K562 (cell line): ENCODE measurements around the gene LIPE. TPM values are rescaled to one million over a fixed set of nuclear protein-coding genes. Genes with fewer than 3 reads are reported as not detected.

Experiments used
- BDP1 ChIP-seq: IDR thresholded peaks from 3 replicates; pipeline ENCODE4 v1.6.1; 2011; ENCODE audit not compliant: insufficient read length, insufficient read depth
- EGR1 ChIP-seq: fragments of 450-650 bp; conservative IDR thresholded peaks from 2 replicates; pipeline ENCODE4 v1.6.1; 2017; ENCODE audit warnings: mild to moderate bottlenecking
- ESRRB ChIP-seq: fragments of 250-450 bp; sonication (Bioruptor Pico); IDR thresholded peaks from 2 replicates; pipeline ENCODE4 v1.5.0; 2020; ENCODE audit warnings: mild to moderate bottlenecking, moderate library complexity, borderline replicate concordance
- KAT8 ChIP-seq: fragments of 450-650 bp; IDR thresholded peaks from 2 replicates; pipeline ENCODE4 v1.6.1; 2016; ENCODE audit warnings: low read depth, mild to moderate bottlenecking
- NFIC ChIP-seq: fragments of 450-650 bp; IDR thresholded peaks from 2 replicates; pipeline ENCODE4 v1.6.1; 2017; ENCODE audit warnings: mild to moderate bottlenecking, inconsistent platforms
- NFRKB ChIP-seq: fragments of 450-650 bp; IDR thresholded peaks from 2 replicates; pipeline ENCODE4 v1.6.1; 2016; ENCODE audit warnings: low read depth
- POLR2A ChIP-seq: fragments of 450-650 bp; conservative IDR thresholded peaks from 2 replicates; pipeline ENCODE4 v1.6.1; 2016
- POLR2AphosphoS2 ChIP-seq: IDR thresholded peaks from 2 replicates; pipeline ENCODE4 v1.6.1; 2012; ENCODE audit warnings: low read length, improper control_type of control experiment
- POLR3G ChIP-seq: IDR thresholded peaks from 2 replicates; pipeline ENCODE4 v1.6.1; 2011; ENCODE audit not compliant: insufficient read length, insufficient replicate concordance; ENCODE audit errors: extremely low read depth
- ZKSCAN1 ChIP-seq: fragments of 150-350 bp; IDR thresholded peaks from 2 replicates; pipeline ENCODE4 v1.6.1; 2016; ENCODE audit warnings: low read depth, low read length
- ZNF174 ChIP-seq: fragments of 250-450 bp; sonication (Bioruptor Pico); IDR thresholded peaks from 2 replicates; pipeline ENCODE4 v1.4.0; 2020; ENCODE audit warnings: mild to moderate bottlenecking
- ZNF316 ChIP-seq: fragments of 450-650 bp; IDR thresholded peaks from 2 replicates; pipeline ENCODE4 v1.6.1; 2016
- ZNF384 ChIP-seq: IDR thresholded peaks from 2 replicates; pipeline ENCODE4 v1.6.1; 2012; ENCODE audit warnings: low read depth, low read length, improper control_type of control experiment
- ZNF507 ChIP-seq: conservative IDR thresholded peaks from 2 replicates; pipeline ENCODE4 v1.6.1; 2017; ENCODE audit warnings: missing genetic modification characterization, missing compliant biosample characterization
- ZNF561 ChIP-seq: fragments of 450-650 bp; formaldehyde crosslinking; conservative IDR thresholded peaks from 2 replicates; pipeline ENCODE4 v1.4.0; 2020; ENCODE audit warnings: mild to moderate bottlenecking, moderate library complexity
- ZNF589 ChIP-seq: fragments of 200-800 bp; sonication (Bioruptor generic); IDR thresholded peaks from 2 replicates; pipeline ENCODE4 v1.6.1; 2016; ENCODE audit warnings: low read depth, missing genetic modification characterization, missing compliant biosample characterization
- ZNF785 ChIP-seq: fragments of 250-450 bp; sonication (Bioruptor Pico); IDR thresholded peaks from 2 replicates; pipeline ENCODE4 v1.4.0; 2020; ENCODE audit warnings: mild to moderate bottlenecking
- polyA plus RNA-seq, 8 experiments: library from polyadenylated mRNA; depleted of rRNA in 4 of 8; stranded (reverse) in 5 of 8; unstranded in 3 of 8; fragments of >200 nt; fragmentation: Nextera tagmentation in 2 of 8; fragmentation: Illumina TruSeq in 1 of 8; extraction: Ambion mirVana in 2 of 8; extraction: Trizol in 1 of 8; gene quantifications; 2 replicates each; pipeline versions ENCODE4 v1.2.1 to v1.2.3, GENCODE V29; 2011 to 2014; ENCODE audit warnings: inconsistent platforms in 1 of 8, missing spikeins in 1 of 8
- total RNA-seq, 7 experiments: library from RNA; depleted of rRNA in 6 of 7; stranded (reverse); fragments of >200 nt in 6 of 7; fragmentation: Illumina TruSeq in 2 of 7; extraction: Trizol in 2 of 7; gene quantifications; 2 replicates each; pipeline versions ENCODE4 v1.2.1 to v1.2.3, GENCODE V29; 2011 to 2021; ENCODE audit warnings: low replicate concordance in 1 of 7
- TF ChIP-seq, protein P1 (sequence below): fragments of 200-400 bp; formaldehyde crosslinking; IDR thresholded peaks from 2 replicates; pipeline ENCODE4 v1.6.1; 2017; ENCODE audit warnings: mild to moderate bottlenecking, low read depth, low read length, moderate library complexity
- TF ChIP-seq, protein P2 (sequence below): fragments of 250-450 bp; sonication (Bioruptor Pico); IDR thresholded peaks from 2 replicates; pipeline ENCODE4 v1.5.0; 2021; ENCODE audit warnings: mild to moderate bottlenecking, moderate library complexity
- TF ChIP-seq, protein P3 (sequence below), 2 experiments: fragments of 450-650 bp in 1 of 2; IDR thresholded peaks; 2 replicates each; pipeline ENCODE4 v1.6.1; 2011 to 2017; ENCODE audit warnings: low read depth in 2 of 2, antibody characterized with exemption in 1 of 2, borderline replicate concordance in 1 of 2, low read length in 1 of 2, mild to moderate bottlenecking in 1 of 2, mixed read lengths in 1 of 2; ENCODE audit not compliant: control insufficient read depth in 1 of 2

Gene LIPE
- total and polyA plus RNA-seq, 9 of the 15 experiments (the other 6 are each of a cell fraction or from before 2014, with no cell fraction given) = 0.22 TPM; not detected in 8

DNA sequence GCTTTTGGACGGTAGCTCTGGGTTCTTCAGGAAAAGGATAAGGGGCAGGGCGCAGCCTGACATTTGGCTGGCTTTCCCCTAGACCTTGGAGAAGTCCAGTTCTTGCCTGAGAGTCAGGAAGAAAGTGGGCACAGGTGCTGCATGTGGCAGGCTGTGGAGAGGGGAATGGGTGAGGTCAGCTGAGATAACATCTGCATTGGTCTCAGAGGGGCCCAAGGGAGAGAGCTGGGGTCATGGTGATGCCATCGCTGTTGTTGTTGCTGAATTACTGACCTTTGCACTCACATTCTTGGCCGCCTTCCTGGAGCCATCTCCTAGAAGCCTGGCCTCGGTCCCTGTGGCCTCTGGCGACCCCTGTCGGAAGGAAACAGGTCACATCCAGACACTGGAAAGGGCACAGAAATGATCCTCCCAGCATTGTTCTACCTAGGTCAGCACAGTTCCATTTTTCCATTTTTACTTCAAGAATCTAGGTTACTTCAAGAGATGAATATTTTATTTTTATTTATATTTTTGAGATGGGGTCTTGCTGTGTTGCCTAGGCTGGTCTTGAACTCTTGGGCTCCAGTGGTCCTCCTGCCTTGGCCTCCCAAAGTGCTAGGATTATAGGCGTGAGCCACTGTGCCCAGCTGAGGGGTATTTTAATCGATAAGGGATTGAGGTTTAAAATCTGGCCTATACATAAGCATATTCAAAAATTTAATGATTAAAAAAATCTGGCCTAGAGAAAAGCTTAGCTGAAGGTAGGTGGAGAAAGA lies 6.5 kb upstream of the LIPE start (continued):
- TF ChIP-seq, protein P1, sequence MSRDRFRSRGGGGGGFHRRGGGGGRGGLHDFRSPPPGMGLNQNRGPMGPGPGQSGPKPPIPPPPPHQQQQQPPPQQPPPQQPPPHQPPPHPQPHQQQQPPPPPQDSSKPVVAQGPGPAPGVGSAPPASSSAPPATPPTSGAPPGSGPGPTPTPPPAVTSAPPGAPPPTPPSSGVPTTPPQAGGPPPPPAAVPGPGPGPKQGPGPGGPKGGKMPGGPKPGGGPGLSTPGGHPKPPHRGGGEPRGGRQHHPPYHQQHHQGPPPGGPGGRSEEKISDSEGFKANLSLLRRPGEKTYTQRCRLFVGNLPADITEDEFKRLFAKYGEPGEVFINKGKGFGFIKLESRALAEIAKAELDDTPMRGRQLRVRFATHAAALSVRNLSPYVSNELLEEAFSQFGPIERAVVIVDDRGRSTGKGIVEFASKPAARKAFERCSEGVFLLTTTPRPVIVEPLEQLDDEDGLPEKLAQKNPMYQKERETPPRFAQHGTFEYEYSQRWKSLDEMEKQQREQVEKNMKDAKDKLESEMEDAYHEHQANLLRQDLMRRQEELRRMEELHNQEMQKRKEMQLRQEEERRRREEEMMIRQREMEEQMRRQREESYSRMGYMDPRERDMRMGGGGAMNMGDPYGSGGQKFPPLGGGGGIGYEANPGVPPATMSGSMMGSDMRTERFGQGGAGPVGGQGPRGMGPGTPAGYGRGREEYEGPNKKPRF = no peak
- TF ChIP-seq ESRRB (CRISPR knock-in tag) = no peak
- no peak for TF ChIP-seq POLR3G
- TF ChIP-seq NFIC = peak; percentile 73
- peak; percentile 85 for TF ChIP-seq ZNF589 (CRISPR knock-in tag)
- no peak for TF ChIP-seq POLR2AphosphoS2
- TF ChIP-seq, protein P2, sequence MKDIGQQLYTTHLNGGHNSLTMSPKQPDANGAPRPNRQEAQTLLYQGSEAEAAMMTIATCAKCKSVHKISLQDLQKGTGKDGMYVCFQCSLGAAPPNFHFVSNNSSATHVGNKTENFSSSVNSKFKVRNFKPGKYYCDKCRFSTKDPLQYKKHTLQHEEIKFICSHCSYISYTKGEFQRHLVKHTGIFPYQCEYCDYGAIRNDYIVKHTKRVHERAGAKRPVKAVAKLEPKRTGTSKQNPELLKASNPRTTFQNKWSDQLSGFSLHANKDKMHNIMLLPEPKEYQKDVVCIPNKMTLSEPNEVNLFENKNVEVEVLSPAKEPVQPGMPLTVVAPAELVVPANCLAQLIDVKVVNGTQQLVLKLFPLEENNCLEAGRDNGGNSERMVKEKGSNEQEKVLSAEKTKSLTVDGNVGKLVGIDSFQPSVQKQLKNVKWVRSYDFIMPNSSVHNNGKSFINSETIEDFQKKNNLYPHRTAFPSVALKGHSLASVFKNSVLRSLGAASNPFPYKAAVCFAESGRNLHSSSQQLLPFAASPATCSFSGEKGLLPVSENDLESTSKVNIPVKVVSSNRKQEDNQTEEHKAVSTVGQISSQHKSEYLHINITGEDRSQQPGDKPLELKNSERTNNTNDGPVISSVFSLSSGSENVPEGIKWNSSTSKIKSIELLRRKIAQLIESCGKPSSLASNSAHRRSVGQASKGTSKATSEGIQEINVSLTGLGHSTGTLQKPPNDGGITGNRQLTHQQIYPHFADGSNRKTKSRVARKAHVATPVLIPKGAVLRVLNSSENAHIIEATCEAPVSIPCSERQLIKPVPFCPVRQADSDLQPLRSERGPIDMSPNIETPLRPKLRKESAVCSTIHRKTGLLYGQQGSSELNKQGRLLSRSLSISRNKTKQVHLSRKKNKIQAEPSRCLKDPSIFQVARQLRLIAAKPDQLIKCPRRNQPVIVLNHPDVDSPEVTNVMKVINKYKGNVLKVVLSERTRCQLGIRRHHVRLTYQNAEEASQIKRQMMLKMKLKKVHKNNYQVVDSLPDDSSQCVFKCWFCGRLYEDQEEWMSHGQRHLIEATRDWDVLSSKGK (CRISPR knock-in tag) = no peak
- TF ChIP-seq ZNF316 = no peak
- TF ChIP-seq EGR1 = no peak
- TF ChIP-seq, protein P3, sequence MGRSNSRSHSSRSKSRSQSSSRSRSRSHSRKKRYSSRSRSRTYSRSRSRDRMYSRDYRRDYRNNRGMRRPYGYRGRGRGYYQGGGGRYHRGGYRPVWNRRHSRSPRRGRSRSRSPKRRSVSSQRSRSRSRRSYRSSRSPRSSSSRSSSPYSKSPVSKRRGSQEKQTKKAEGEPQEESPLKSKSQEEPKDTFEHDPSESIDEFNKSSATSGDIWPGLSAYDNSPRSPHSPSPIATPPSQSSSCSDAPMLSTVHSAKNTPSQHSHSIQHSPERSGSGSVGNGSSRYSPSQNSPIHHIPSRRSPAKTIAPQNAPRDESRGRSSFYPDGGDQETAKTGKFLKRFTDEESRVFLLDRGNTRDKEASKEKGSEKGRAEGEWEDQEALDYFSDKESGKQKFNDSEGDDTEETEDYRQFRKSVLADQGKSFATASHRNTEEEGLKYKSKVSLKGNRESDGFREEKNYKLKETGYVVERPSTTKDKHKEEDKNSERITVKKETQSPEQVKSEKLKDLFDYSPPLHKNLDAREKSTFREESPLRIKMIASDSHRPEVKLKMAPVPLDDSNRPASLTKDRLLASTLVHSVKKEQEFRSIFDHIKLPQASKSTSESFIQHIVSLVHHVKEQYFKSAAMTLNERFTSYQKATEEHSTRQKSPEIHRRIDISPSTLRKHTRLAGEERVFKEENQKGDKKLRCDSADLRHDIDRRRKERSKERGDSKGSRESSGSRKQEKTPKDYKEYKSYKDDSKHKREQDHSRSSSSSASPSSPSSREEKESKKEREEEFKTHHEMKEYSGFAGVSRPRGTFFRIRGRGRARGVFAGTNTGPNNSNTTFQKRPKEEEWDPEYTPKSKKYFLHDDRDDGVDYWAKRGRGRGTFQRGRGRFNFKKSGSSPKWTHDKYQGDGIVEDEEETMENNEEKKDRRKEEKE (IDR thresholded peaks at IDR 0.05; ENCODE audit: borderline replicate concordance in 1 of 2, control insufficient read depth in 1 of 2, low read depth in 2 of 2, low read length in 1 of 2) = no peak
- TF ChIP-seq NFRKB = 0 out of 2 replicates have a peak, but pooled peaks have one; percentile 35
- TF ChIP-seq ZNF384 = no peak
- TF ChIP-seq ZNF785 (CRISPR knock-in tag) = no peak
- no peak for TF ChIP-seq BDP1
- no peak for TF ChIP-seq ZNF507 (tag)
- no peak for TF ChIP-seq ZKSCAN1
- TF ChIP-seq POLR2A = no peak
- no peak for TF ChIP-seq KAT8
- no peak for TF ChIP-seq ZNF561 (CRISPR knock-in tag)
- TF ChIP-seq ZNF174 (CRISPR knock-in tag) = no peak
